HepG2 (cell line): ENCODE measurements around the gene ACP7. TPM values are rescaled to one million over a fixed set of nuclear protein-coding genes. Genes with fewer than 3 reads are reported as not detected.
A peak's percentile ranks its signal among the peaks of the same experiment; 100 is the strongest.

Experiments used
- AKAP8 ChIP-seq: sonication (generic); formaldehyde crosslinking; IDR thresholded peaks from 2 replicates; pipeline ENCODE4 v1.5.1; 2020; ENCODE audit warnings: mild to moderate bottlenecking, missing genetic modification reagents
- ARID4A ChIP-seq: sonication (generic); formaldehyde crosslinking; IDR thresholded peaks from 2 replicates; pipeline ENCODE4 v1.5.0; 2020; ENCODE audit warnings: mild to moderate bottlenecking, missing genetic modification reagents, borderline replicate concordance
- ATAD3A ChIP-seq: sonication (generic); formaldehyde crosslinking; IDR thresholded peaks from 2 replicates; pipeline ENCODE4 v1.4.0; 2020; ENCODE audit warnings: missing genetic modification reagents
- BHLHE40 ChIP-seq: IDR thresholded peaks from 2 replicates; pipeline ENCODE4 v1.6.1; 2011; ENCODE audit warnings: low read length, improper control_type of control experiment
- DPF2 ChIP-seq: sonication (generic); formaldehyde crosslinking; IDR thresholded peaks from 2 replicates; pipeline ENCODE4 v1.4.0; 2020; ENCODE audit warnings: mild to moderate bottlenecking, low read depth, missing genetic modification reagents, borderline replicate concordance
- DR1 ChIP-seq: sonication (generic); formaldehyde crosslinking; IDR thresholded peaks from 2 replicates; pipeline ENCODE4 v1.8.0; 2021; ENCODE audit warnings: mild to moderate bottlenecking, missing genetic modification reagents, inconsistent platforms
- GMEB1 ChIP-seq: sonication (generic); formaldehyde crosslinking; IDR thresholded peaks from 2 replicates; pipeline ENCODE4 v1.5.1; 2020; ENCODE audit warnings: missing genetic modification reagents, mild to moderate bottlenecking, borderline replicate concordance
- PAXIP1 ChIP-seq: sonication (generic); formaldehyde crosslinking; conservative IDR thresholded peaks from 2 replicates; pipeline ENCODE4 v1.4.0; 2020; ENCODE audit warnings: mild to moderate bottlenecking, missing genetic modification reagents, moderate library complexity
- PCBP1 ChIP-seq: fragments of 200-400 bp; formaldehyde crosslinking; IDR thresholded peaks from 2 replicates; pipeline ENCODE4 v1.6.1; 2017; ENCODE audit warnings: mild to moderate bottlenecking, low read depth, low read length, borderline replicate concordance
- ZNF17 ChIP-seq: sonication (generic); formaldehyde crosslinking; IDR thresholded peaks from 2 replicates; pipeline ENCODE4 v1.5.0; 2020; ENCODE audit warnings: mild to moderate bottlenecking, missing genetic modification reagents
- ZNF431 ChIP-seq: sonication (generic); formaldehyde crosslinking; IDR thresholded peaks from 2 replicates; pipeline ENCODE4 v1.9.0; 2022; ENCODE audit warnings: missing genetic modification reagents, low read depth, mild to moderate bottlenecking, borderline replicate concordance
- ZNF687 ChIP-seq: sonication (generic); formaldehyde crosslinking; IDR thresholded peaks from 2 replicates; pipeline ENCODE4 v1.5.1; 2020; ENCODE audit warnings: mild to moderate bottlenecking, missing genetic modification reagents, moderate library complexity
- polyA plus RNA-seq, 8 experiments: library from polyadenylated mRNA; depleted of rRNA in 3 of 8; stranded (reverse) in 7 of 8; unstranded in 1 of 8; fragments of >200 nt; fragmentation: Illumina TruSeq in 4 of 8; extraction: Trizol in 4 of 8; gene quantifications; 2 replicates each; pipeline versions ENCODE4 v1.2.1 to v1.2.3, GENCODE V29; 2011 to 2016; ENCODE audit warnings: low read depth in 4 of 8, missing spikeins in 1 of 8, mixed read lengths in 1 of 8; ENCODE audit not compliant: insufficient read depth in 1 of 8
- total RNA-seq, 5 experiments: library from RNA; depleted of rRNA; stranded (reverse); fragments of >200 nt; fragmentation: Illumina TruSeq; extraction: Trizol; gene quantifications; 2 replicates each; pipeline ENCODE4 v1.2.3, GENCODE V29; 2016; ENCODE audit warnings: low read depth in 1 of 5

The ACP7 gene
- total and polyA plus RNA-seq, 2 of the 13 experiments (the other 11 are each of a cell fraction or from before 2014, with no cell fraction given), result not detected

GRCh38 chr19:39156326-39157230 is 72.4 kb downstream of the ACP7 start (continued):
- TF ChIP-seq ZNF687 (CRISPR knock-in tag) (peak; percentile 33; the same call in 1 of the 2 replicates), ZNF17 (CRISPR knock-in tag) (no peak), ZNF431 (no peak), DR1 (CRISPR knock-in tag) (no peak), ARID4A (peak; percentile 12; the same call in 1 of the 2 replicates), PAXIP1 (CRISPR knock-in tag) (peak; percentile 17; the same call in 1 of the 2 replicates), BHLHE40 (no peak), AKAP8 (CRISPR knock-in tag) (no peak), PCBP1 (no peak), DPF2 (CRISPR knock-in tag) (no peak), ATAD3A (CRISPR knock-in tag) (no peak), GMEB1 (CRISPR knock-in tag) (no peak)
